ENCODE results near the gene COPE.

GRCh38 chr19:18904334-18905057 is 14.7 kb downstream of the COPE start:
- TF ChIP-seq CTCF (IDR thresholded peaks at IDR 0.05) (no peak), POLR2A (IDR thresholded peaks at IDR 0.05) (no peak)
